K562 (cell line): ENCODE measurements around the gene CGA. TPM values are rescaled to one million over a fixed set of nuclear protein-coding genes. Genes with fewer than 3 reads are reported as not detected.

ENCODE experiments used
- ATAC-seq: fragments of 200-7000 bp; cut with Tn5 transposase; 3 replicates; pipeline ENCODE4 v1.9.1; 2020; ENCODE audit warnings: moderate library complexity
- BruUV-seq: library from RNA; stranded (reverse); fragments of 400-500 nt; replicated peaks from 2 replicates; lab custom pipeline; 2021; lab: Mats Ljungman, UMichigan
- CTCF ChIA-PET: fragments of 300-600 bp; formaldehyde crosslinking; extraction: SDS; loops from one replicate; lab custom pipeline; 2021; ENCODE audit warnings: low intra/inter-chr PET ratio; lab: Yijun Ruan, JAX
- POLR2A ChIA-PET: fragments of 300-600, 350-650 bp; sonication (Branson Sonifier 250); formaldehyde crosslinking; extraction: SDS; loops from one replicate; lab custom pipeline; 2021; ENCODE audit warnings: antibody characterized with exemption, inconsistent platforms; lab: Yijun Ruan, JAX
- DNase-seq, 4 experiments: peaks; one replicate each; pipeline versions ENCODE4 v3.0.0 to v3.0.0-alpha.2; 2011 to 2018; ENCODE audit warnings: low spot score in 3 of 4, mixed read lengths in 3 of 4; ENCODE audit errors: extremely low read depth in 1 of 4
- FAIRE-seq: peaks from 2 replicates; lab custom pipeline; 2011; peaks lifted over from hg19 to GRCh38; lab: Jason Lieb, UNC
- H2AFZ ChIP-seq: 2 replicates; pipeline ENCODE4 v1.6.0; 2011; ENCODE audit warnings: low read depth, low read length, control low read depth, inconsistent platforms
- H3K27ac ChIP-seq: fragments of 200-600 bp; 3 replicates; pipeline ENCODE4 v1.8.0; 2011; ENCODE audit warnings: low read depth, mild to moderate bottlenecking, control low read depth, inconsistent platforms, low read length, moderate library complexity, mixed read lengths; ENCODE audit errors: extremely low read depth
- H3K27me3 ChIP-seq, 2 experiments: fragments of 300-600 bp in 1 of 2; 2 replicates in 1 of 2; 3 replicates in 1 of 2; pipeline versions ENCODE4 v1.6.0 to v1.8.0; 2011; ENCODE audit warnings: inconsistent platforms in 2 of 2, low read length in 2 of 2, mild to moderate bottlenecking in 1 of 2, mixed read lengths in 1 of 2, moderate library complexity in 1 of 2; ENCODE audit not compliant: control insufficient read depth in 2 of 2, insufficient read depth in 2 of 2
- H3K36me3 ChIP-seq: fragments of 300-600 bp; 3 replicates; pipeline ENCODE4 v1.8.0; 2011; ENCODE audit warnings: mild to moderate bottlenecking, low read length, inconsistent platforms; ENCODE audit not compliant: control insufficient read depth, insufficient read depth
- H3K4me1 ChIP-seq, 2 experiments: fragments of 200-600 bp in 1 of 2; replicated peaks in 1 of 2; 2 replicates in 1 of 2; 3 replicates in 1 of 2; pipeline versions ENCODE4 v1.5.1 to v1.8.0; 2011; ENCODE audit warnings: inconsistent platforms in 2 of 2, low read length in 2 of 2, mild to moderate bottlenecking in 1 of 2, mixed read lengths in 1 of 2, moderate library complexity in 1 of 2; ENCODE audit not compliant: control insufficient read depth in 2 of 2, insufficient read depth in 2 of 2
- H3K4me2 ChIP-seq: 2 replicates; pipeline ENCODE4 v1.6.1; 2011; ENCODE audit warnings: low read length, control low read depth, inconsistent platforms, mixed read lengths; ENCODE audit not compliant: insufficient read depth
- H3K4me3 ChIP-seq: fragments of 200-600 bp; sonication (generic), shearing (Covaris generic); 2 replicates; pipeline ENCODE4 v1.5.1; 2016; ENCODE audit warnings: control low read depth, inconsistent platforms
- H3K79me2 ChIP-seq: fragments of 200-600 bp; 3 replicates; pipeline ENCODE4 v1.8.0; 2011; ENCODE audit warnings: low read length, inconsistent platforms; ENCODE audit not compliant: control insufficient read depth, insufficient read depth
- H3K9ac ChIP-seq, 2 experiments: 2 replicates each; pipeline versions ENCODE4 v1.6.0 to v1.6.1; 2011; ENCODE audit warnings: low read depth in 2 of 2, low read length in 2 of 2, control low read depth in 1 of 2, inconsistent platforms in 1 of 2, mild to moderate bottlenecking in 1 of 2, mixed read lengths in 1 of 2; ENCODE audit not compliant: insufficient read depth in 1 of 2
- H3K9me1 ChIP-seq: one replicate; pipeline ENCODE4 v1.6.0; 2011; ENCODE audit warnings: inconsistent platforms, mild to moderate bottlenecking, low read length, moderate library complexity; ENCODE audit not compliant: control insufficient read depth, insufficient read depth
- H3K9me3 ChIP-seq: replicated peaks from 2 replicates; pipeline ENCODE4 v1.5.1; 2011; ENCODE audit warnings: low read depth, low read length, inconsistent platforms; ENCODE audit not compliant: control insufficient read depth, insufficient read depth
- H4K20me1 ChIP-seq: replicated peaks from 2 replicates; pipeline ENCODE4 v1.6.1; 2011; ENCODE audit warnings: low read length, inconsistent platforms, mixed read lengths; ENCODE audit not compliant: control insufficient read depth, insufficient read depth
- CREB1 ChIP-seq, 2 experiments: sonication (generic) in 1 of 2; formaldehyde crosslinking in 1 of 2; IDR thresholded peaks; 2 replicates each; pipeline versions ENCODE4 v1.6.1 to v1.8.0; 2012 to 2022; ENCODE audit warnings: inconsistent platforms in 1 of 2, mild to moderate bottlenecking in 1 of 2, missing genetic modification reagents in 1 of 2, moderate library complexity in 1 of 2
- FOXP1 ChIP-seq: sonication (generic); formaldehyde crosslinking; IDR thresholded peaks from 2 replicates; pipeline ENCODE4 v1.8.0; 2022; ENCODE audit warnings: mild to moderate bottlenecking, missing genetic modification reagents
- HMBOX1 ChIP-seq: sonication (generic); IDR thresholded peaks from 2 replicates; pipeline ENCODE4 v1.6.1; 2016
- HNRNPH1 ChIP-seq: fragments of 200-400 bp; formaldehyde crosslinking; optimal IDR thresholded peaks from 2 replicates; pipeline ENCODE3; 2017; ENCODE audit warnings: low read depth, mild to moderate bottlenecking, low read length, moderate library complexity
- MEIS2 ChIP-seq: fragments of 450-650 bp; IDR thresholded peaks from 2 replicates; pipeline ENCODE4 v1.6.1; 2014; ENCODE audit warnings: mild to moderate bottlenecking; ENCODE audit not compliant: partially characterized antibody
- NBN ChIP-seq: fragments of 450-650 bp; IDR thresholded peaks from 2 replicates; pipeline ENCODE4 v1.6.1; 2016; ENCODE audit warnings: low read depth, mild to moderate bottlenecking
- NFYB ChIP-seq: IDR thresholded peaks from 2 replicates; pipeline ENCODE4 v1.6.1; 2011; ENCODE audit warnings: mild to moderate bottlenecking, moderate library complexity; ENCODE audit not compliant: insufficient read length; ENCODE audit errors: extremely low read depth
- SIN3B ChIP-seq: fragments of 450-650 bp; IDR thresholded peaks from 2 replicates; pipeline ENCODE4 v1.6.1; 2017; ENCODE audit warnings: low read depth, mild to moderate bottlenecking, moderate library complexity
- SPI1 ChIP-seq: IDR thresholded peaks from 2 replicates; pipeline ENCODE4 v1.6.1; 2011; ENCODE audit warnings: low read depth, low read length, control low read depth, borderline replicate concordance
- TAF15 ChIP-seq: fragments of 200-400 bp; formaldehyde crosslinking; IDR thresholded peaks from 2 replicates; pipeline ENCODE4 v1.6.1; 2017; ENCODE audit warnings: mild to moderate bottlenecking, low read depth, low read length, moderate library complexity
- TCF7 ChIP-seq: sonication (generic); IDR thresholded peaks from 2 replicates; pipeline ENCODE4 v1.6.1; 2016; ENCODE audit warnings: antibody characterized with exemption, borderline replicate concordance
- ZNF280A ChIP-seq: fragments of 450-650 bp; IDR thresholded peaks from 2 replicates; pipeline ENCODE4 v1.6.1; 2018; ENCODE audit warnings: mild to moderate bottlenecking, low read depth; ENCODE audit not compliant: partially characterized antibody
- WGBS: fragments of 100-300 bp; shearing (Covaris generic); methylation state at CpG from one replicate; pipeline ENCODE4 v1.1.6; 2016; ENCODE audit warnings: low coverage, mixed read lengths; ENCODE audit not compliant: insufficient coverage; ENCODE audit errors: missing lambda C conversion rate; 5-methylcytosine and 5-hydroxymethylcytosine counted together
- in situ Hi-C: fragments of 300-500 bp; cut with MboI; formaldehyde crosslinking; loops from 4 replicates; pipeline ENCODE4 v1.15.0; 2018; ENCODE audit warnings: inconsistent platforms, mixed read lengths
- intact Hi-C: fragments of 100-400 bp; cut with micrococcal nuclease; formaldehyde crosslinking; loops from 2 replicates; pipeline ENCODE4 v1.14.2; 2022
- polyA plus RNA-seq, 8 experiments: library from polyadenylated mRNA; depleted of rRNA in 4 of 8; stranded (reverse) in 5 of 8; unstranded in 3 of 8; fragments of >200 nt; fragmentation: Nextera tagmentation in 2 of 8; fragmentation: Illumina TruSeq in 1 of 8; extraction: Ambion mirVana in 2 of 8; extraction: Trizol in 1 of 8; gene quantifications; 2 replicates each; pipeline versions ENCODE4 v1.2.1 to v1.2.3, GENCODE V29; 2011 to 2014; ENCODE audit warnings: inconsistent platforms in 1 of 8, missing spikeins in 1 of 8
- total RNA-seq, 7 experiments: library from RNA; depleted of rRNA in 6 of 7; stranded (reverse); fragments of >200 nt in 6 of 7; fragmentation: Illumina TruSeq in 2 of 7; extraction: Trizol in 2 of 7; gene quantifications; 2 replicates each; pipeline versions ENCODE4 v1.2.1 to v1.2.3, GENCODE V29; 2011 to 2021; ENCODE audit warnings: low replicate concordance in 1 of 7

Gene CGA
- total and polyA plus RNA-seq, 9 of the 15 experiments (the other 6 are each of a cell fraction or from before 2014, with no cell fraction given): 0.13 to 0.24 TPM; not detected in 7

DNA sequence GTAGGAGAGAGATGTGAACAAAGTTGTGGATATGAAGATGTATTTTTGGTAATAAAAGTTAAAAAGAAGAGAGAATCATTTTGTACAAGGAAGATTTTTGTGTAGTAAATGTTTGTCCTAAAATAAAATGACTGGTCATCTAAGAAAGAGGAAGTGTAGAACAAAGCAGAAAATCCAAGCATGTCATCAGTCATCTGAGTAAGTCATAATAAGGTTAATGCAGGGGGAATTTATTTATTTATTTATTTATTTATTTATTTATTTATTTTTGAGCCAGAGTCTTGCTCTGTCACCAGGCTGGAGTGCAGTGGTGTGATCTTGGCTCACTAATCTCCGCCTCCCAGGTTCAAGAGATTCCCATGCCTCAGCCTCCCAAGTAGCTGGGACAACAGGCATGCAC, 15.7 kb upstream of the CGA start:
- peaks cover 0 to 5% of the 10 kb centered on the region in 2 experiments; a peak in 2 of 5 replicates for H3K27me3 ChIP-seq
- no peak overlapping the region for H3K27ac ChIP-seq
- TF ChIP-seq FOXP1 (CRISPR knock-in tag) (no peak), SPI1 (peak; percentile 85)
- no peak overlapping the region for H3K9ac ChIP-seq
- H2AFZ ChIP-seq: no peak overlapping the region
- H3K79me2 ChIP-seq: no peaks in the 10 kb centered on the region
- in situ Hi-C loops (no loop called here), intact Hi-C loops (no loop called here)
- ATAC-seq: no peak
- no TSS peak for BruUV-seq
- ChIA-PET CTCF (no interaction called here), POLR2A (no interaction called here)
- H3K4me2 ChIP-seq: no peak overlapping the region
- no peak for FAIRE-seq
- no peaks in the 10 kb centered on the region for H3K9me3 ChIP-seq
- no peaks in the 10 kb centered on the region for H3K9me1 ChIP-seq
- no peak for DNase-seq
- 0% methylated on average over 1 of the region's 1 CpG for WGBS
- H3K36me3 ChIP-seq: no peaks in the 10 kb centered on the region
- H4K20me1 ChIP-seq: no peaks in the 10 kb centered on the region
- H3K4me1 ChIP-seq: no peaks in the 10 kb centered on the region
- H3K4me3 ChIP-seq: no peak overlapping the region

DNA sequence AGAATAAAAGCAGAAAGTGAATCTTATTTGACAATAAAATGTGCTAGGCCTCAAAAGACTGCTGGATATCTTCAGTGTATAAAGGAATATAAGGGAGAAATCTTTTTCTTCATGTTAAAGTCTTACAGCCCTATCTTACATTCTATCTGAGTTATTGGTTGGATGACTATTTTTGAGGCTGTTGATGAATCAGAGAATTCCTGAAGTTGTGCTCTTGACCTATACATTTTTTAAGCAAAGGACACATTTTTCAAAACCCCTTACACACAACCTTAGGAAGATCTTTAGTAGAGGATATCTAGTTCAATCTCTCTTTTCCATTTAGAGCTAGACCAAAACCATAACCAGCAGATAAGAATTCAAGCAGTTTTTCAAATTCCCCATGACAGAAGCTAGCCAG, 10.9 kb upstream of the CGA start:
- Histone ChIP-seq H3K9me1 (no peaks in the 10 kb centered on the region), H3K9me3 (no peaks in the 10 kb centered on the region), H3K27me3 (peaks cover 0 to 5% of the 10 kb centered on the region in 2 experiments; a peak in 2 of 5 replicates), H3K36me3 (no peaks in the 10 kb centered on the region), H3K9ac (no peak overlapping the region), H3K4me1 (no peaks in the 10 kb centered on the region), H4K20me1 (no peaks in the 10 kb centered on the region), H2AFZ (no peak overlapping the region), H3K4me3 (no peak overlapping the region), H3K4me2 (no peak overlapping the region), H3K27ac (no peak overlapping the region), H3K79me2 (no peaks in the 10 kb centered on the region)
- in situ Hi-C loops (no loop called here), intact Hi-C loops (no loop called here)
- ATAC-seq: no peak
- FAIRE-seq: no peak
- ChIA-PET CTCF (no interaction called here), POLR2A (no interaction called here)
- no TSS peak for BruUV-seq
- no peak for DNase-seq
- TF ChIP-seq NFYB: no peak
- TF ChIP-seq SIN3B: no peak
- no peak for TF ChIP-seq CREB1 (IDR thresholded peaks at IDR 0.05)
- no peak for TF ChIP-seq CREB1 (CRISPR knock-in tag; IDR thresholded peaks at IDR 0.05)
- TF ChIP-seq HMBOX1: no peak
- no peak for TF ChIP-seq TAF15
- no peak for TF ChIP-seq MEIS2
- TF ChIP-seq ZNF280A: no peak
- no peak for TF ChIP-seq NBN
- no peak for TF ChIP-seq HNRNPH1
- no peak for TF ChIP-seq TCF7
